KMS-11 (cell line): ENCODE data around the gene ELOVL7.
"Not testable (repeated sequence)": the region's sequence is repeated elsewhere in the genome, so short reads cannot be mapped to it uniquely, and the experiment has no call there.

Experiments
- H2AFZ ChIP-seq: fragments of 200-600 bp; sonication (generic); 2 replicates; pipeline ENCODE4 v1.6.1; 2016; ENCODE audit warnings: antibody characterized with exemption, mixed run types, low read depth
- H3K27ac ChIP-seq: fragments of 200-600 bp; sonication (generic); 2 replicates; pipeline ENCODE4 v1.6.1; 2016; ENCODE audit warnings: mild to moderate bottlenecking, mixed run types
- H3K27me3 ChIP-seq: fragments of 200-600 bp; sonication (generic); 2 replicates; pipeline ENCODE4 v1.6.1; 2017; ENCODE audit warnings: mild to moderate bottlenecking, low read depth, mixed run types, moderate library complexity; ENCODE audit not compliant: insufficient read depth
- H3K36me3 ChIP-seq: fragments of 200-600 bp; sonication (generic); 2 replicates; pipeline ENCODE4 v1.6.1; 2017; ENCODE audit warnings: mild to moderate bottlenecking, mixed run types; ENCODE audit not compliant: insufficient read depth
- H3K4me1 ChIP-seq: fragments of 200-600 bp; sonication (generic); 2 replicates; pipeline ENCODE4 v1.6.1; 2016; ENCODE audit warnings: mild to moderate bottlenecking, low read depth, mixed run types; ENCODE audit not compliant: poor library complexity, severe bottlenecking
- H3K4me2 ChIP-seq: fragments of 200-600 bp; sonication (generic); 2 replicates; pipeline ENCODE4 v1.7.0; 2016; ENCODE audit warnings: mild to moderate bottlenecking, mixed run types
- H3K4me3 ChIP-seq: fragments of 200-600 bp; sonication (generic); IDR thresholded peaks from 2 replicates; pipeline ENCODE4 v1.6.1; 2017; ENCODE audit warnings: low read depth, low read length, mixed read lengths; ENCODE audit not compliant: insufficient read depth
- H3K79me2 ChIP-seq: fragments of 200-600 bp; sonication (generic); 2 replicates; pipeline ENCODE4 v1.6.1; 2016; ENCODE audit warnings: low read depth, mixed run types; ENCODE audit not compliant: insufficient read depth
- H3K9ac ChIP-seq: fragments of 200-600 bp; sonication (generic); 2 replicates; pipeline ENCODE4 v1.6.1; 2016; ENCODE audit warnings: mild to moderate bottlenecking, mixed run types
- H4K20me1 ChIP-seq: fragments of 200-600 bp; sonication (generic); 2 replicates; pipeline ENCODE4 v1.6.1; 2016; ENCODE audit warnings: mild to moderate bottlenecking, mixed run types; ENCODE audit not compliant: insufficient read depth
- CTCF ChIP-seq: fragments of 200-600 bp; sonication (generic); conservative IDR thresholded peaks from 2 replicates; pipeline ENCODE4 v1.6.1; 2017; ENCODE audit warnings: low read depth, mild to moderate bottlenecking, antibody characterized with exemption, low read length, moderate library complexity, mixed read lengths

ELOVL7 gene

GRCh38 chr5:60722416-60722815 is 121.7 kb downstream of the ELOVL7 start:
- H3K9ac ChIP-seq: no peak overlapping the region
- TF ChIP-seq CTCF: no peak
- H3K27ac ChIP-seq: no peak overlapping the region
- no peak overlapping the region for H2AFZ ChIP-seq
- H3K4me1 ChIP-seq: no peaks in the 10 kb centered on the region
- H3K4me3 ChIP-seq: no peak overlapping the region
- H3K27me3 ChIP-seq: no peaks in the 10 kb centered on the region
- H3K36me3 ChIP-seq: no peaks in the 10 kb centered on the region
- no peaks in the 10 kb centered on the region for H3K79me2 ChIP-seq
- no peak overlapping the region for H3K4me2 ChIP-seq
- H4K20me1 ChIP-seq: no peaks in the 10 kb centered on the region

DNA sequence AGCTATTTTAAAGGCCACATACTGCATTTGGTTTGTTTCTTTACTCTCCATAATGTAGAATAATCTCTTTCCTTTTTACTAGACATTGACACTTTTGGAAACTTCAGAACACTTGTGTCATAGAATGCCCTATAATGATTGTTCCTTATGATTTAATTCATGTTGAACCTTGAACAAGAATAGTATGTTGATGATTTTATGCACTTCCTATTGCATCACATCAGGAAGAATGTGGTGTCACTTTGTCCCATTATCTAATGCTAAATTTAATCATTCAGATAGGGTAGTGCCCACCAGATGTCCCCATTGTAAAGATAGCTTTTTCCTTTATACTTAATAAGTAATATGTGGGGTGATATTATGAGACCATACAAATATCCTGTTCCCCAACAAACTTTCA is 124.7 kb downstream of the ELOVL7 start:
- Histone ChIP-seq H3K36me3 (no peaks in the 10 kb centered on the region), H3K27ac (no peak overlapping the region), H2AFZ (no peak overlapping the region), H3K79me2 (no peaks in the 10 kb centered on the region), H4K20me1 (no peaks in the 10 kb centered on the region), H3K4me1 (no peaks in the 10 kb centered on the region), H3K27me3 (no peaks in the 10 kb centered on the region), H3K9ac (no peak overlapping the region), H3K4me3 (no peak overlapping the region), H3K4me2 (no peak overlapping the region)
- TF ChIP-seq CTCF: no peak

- Histone ChIP-seq H3K9ac (no peak overlapping the region), H3K27ac (no peak overlapping the region), H3K79me2 (no peaks in the 10 kb centered on the region), H4K20me1 (no peaks in the 10 kb centered on the region), H2AFZ (no peak overlapping the region), H3K4me3 (no peak overlapping the region), H3K27me3 (no peaks in the 10 kb centered on the region), H3K4me2 (no peak overlapping the region), H3K36me3 (no peaks in the 10 kb centered on the region), H3K4me1 (no peaks in the 10 kb centered on the region)
- no peak for TF ChIP-seq CTCF
These were observed 125.7 kb downstream of the ELOVL7 start for GRCh38 chr5:60718166-60718892.

- H3K4me2 ChIP-seq, H3K4me1 ChIP-seq, H2AFZ ChIP-seq, H3K27me3 ChIP-seq, H3K9ac ChIP-seq, H3K27ac ChIP-seq, H3K79me2 ChIP-seq, H3K4me3 ChIP-seq, H4K20me1 ChIP-seq, H3K36me3 ChIP-seq: not testable (repeated sequence)
These were observed 128.7 kb downstream of the ELOVL7 start for GRCh38 chr5:60715201-60715928.

DNA sequence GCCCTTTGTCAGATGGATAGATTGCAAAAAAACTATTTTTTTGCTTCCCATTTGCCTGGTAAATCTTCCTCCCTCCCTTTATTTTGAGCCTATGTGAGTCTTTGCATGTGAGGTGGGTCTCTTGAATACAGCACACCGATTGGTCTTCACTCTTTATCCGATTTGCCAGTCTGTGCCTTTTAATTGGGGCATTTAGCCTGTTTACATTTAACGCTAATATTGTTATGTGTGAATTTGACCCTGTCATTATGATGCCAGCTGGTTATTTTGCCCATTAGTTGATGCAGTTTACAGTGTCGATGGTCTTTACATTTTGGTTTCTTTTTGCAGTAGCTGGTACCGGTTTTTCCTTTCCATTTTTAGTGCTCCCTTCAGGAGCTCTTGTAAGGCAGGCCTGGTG is 131.1 kb downstream of the ELOVL7 start:
- H3K4me2 ChIP-seq: no peak overlapping the region
- no peak overlapping the region for H3K4me3 ChIP-seq
- H3K27me3 ChIP-seq: no peaks in the 10 kb centered on the region
- H3K27ac ChIP-seq: no peak overlapping the region
- H4K20me1 ChIP-seq: no peaks in the 10 kb centered on the region
- H2AFZ ChIP-seq: no peak overlapping the region
- H3K36me3 ChIP-seq: no peaks in the 10 kb centered on the region
- no peak for TF ChIP-seq CTCF
- no peak overlapping the region for H3K9ac ChIP-seq
- H3K4me1 ChIP-seq: no peaks in the 10 kb centered on the region
- no peaks in the 10 kb centered on the region for H3K79me2 ChIP-seq

GRCh38 chr5:60711892-60712291 is 132.2 kb downstream of the ELOVL7 start:
- not testable (repeated sequence) for H3K79me2 ChIP-seq, H3K4me1 ChIP-seq, H3K27ac ChIP-seq, H3K4me3 ChIP-seq, H3K36me3 ChIP-seq, H3K4me2 ChIP-seq, H3K9ac ChIP-seq, H2AFZ ChIP-seq, H4K20me1 ChIP-seq, H3K27me3 ChIP-seq
